Measurements from ENCODE around the gene TMEM232.

The TMEM232 gene

DNA sequence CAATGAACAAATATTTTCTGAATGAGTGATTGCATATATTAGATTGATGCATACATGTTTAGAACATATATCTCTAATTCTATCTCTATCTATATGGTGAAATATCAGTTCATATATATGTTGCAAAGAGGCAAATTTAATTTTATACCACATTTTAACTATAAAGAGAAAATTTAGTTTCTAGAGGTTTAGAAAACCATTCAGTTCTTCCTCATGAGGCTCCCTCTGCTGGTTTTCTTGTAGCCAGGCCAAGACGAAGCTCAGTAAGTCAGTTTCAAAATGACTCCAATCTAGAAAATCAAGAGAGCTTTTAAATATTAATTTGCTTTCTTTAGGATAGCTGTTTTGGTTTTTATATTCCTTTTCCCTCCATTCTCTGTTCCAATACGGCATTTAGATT, 312.1 kb downstream of the TMEM232 start:
- H3K4me1 ChIP-seq (ENCODE audit: control insufficient read depth, insufficient read depth, low read length, unreplicated experiment): peaks cover 6% of the 10 kb centered on the region

DNA sequence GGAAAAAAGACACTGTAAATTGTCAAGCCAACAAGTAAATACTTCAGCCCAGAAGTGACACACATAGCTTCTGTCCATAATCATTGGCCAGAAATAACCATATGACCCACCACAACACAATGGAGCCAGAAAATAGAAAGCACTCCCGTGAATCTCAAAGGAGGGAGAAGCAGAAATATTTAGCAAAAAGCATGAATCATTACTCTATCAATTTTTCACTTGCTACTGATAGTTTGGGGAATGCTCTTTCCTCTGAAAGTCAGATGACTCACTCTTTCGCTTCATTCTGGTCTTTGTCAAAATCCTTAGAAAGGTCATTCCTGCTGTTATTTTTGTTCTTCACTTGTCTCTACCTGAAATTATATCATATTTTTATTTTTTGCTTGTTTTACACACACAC, 312.6 kb downstream of the TMEM232 start:
- Histone ChIP-seq H3K36me3 (ENCODE audit: insufficient read depth, low read length) (no peaks in the 10 kb centered on the region), H3K4me3 (ENCODE audit: low read depth, low read length) (no peak overlapping the region), H3K27me3 (ENCODE audit: insufficient read depth, low read length) (no peaks in the 10 kb centered on the region), H3K27ac (ENCODE audit: low read depth, low read length) (no peak overlapping the region), H3K79me2 (ENCODE audit: control insufficient read depth, insufficient read depth, low read length, unreplicated experiment) (no peaks in the 10 kb centered on the region), H3K4me1 (ENCODE audit: control insufficient read depth, insufficient read depth, low read length, unreplicated experiment) (peaks cover 6% of the 10 kb centered on the region), H2AFZ (ENCODE audit: low read length, unreplicated experiment) (no peak overlapping the region)

More for the DNA sequence above, 312.1 kb downstream of the TMEM232 start:
- H3K27ac ChIP-seq (ENCODE audit: low read depth, low read length): no peak overlapping the region
- H3K27me3 ChIP-seq (ENCODE audit: insufficient read depth, low read length): no peaks in the 10 kb centered on the region
- no peaks in the 10 kb centered on the region for H3K79me2 ChIP-seq (ENCODE audit: control insufficient read depth, insufficient read depth, low read length, unreplicated experiment)
- H3K36me3 ChIP-seq (ENCODE audit: insufficient read depth, low read length): no peaks in the 10 kb centered on the region
- H3K4me3 ChIP-seq (ENCODE audit: low read depth, low read length): no peak overlapping the region
- H2AFZ ChIP-seq (ENCODE audit: low read length, unreplicated experiment): peak overlapping the region; percentile 40

DNA sequence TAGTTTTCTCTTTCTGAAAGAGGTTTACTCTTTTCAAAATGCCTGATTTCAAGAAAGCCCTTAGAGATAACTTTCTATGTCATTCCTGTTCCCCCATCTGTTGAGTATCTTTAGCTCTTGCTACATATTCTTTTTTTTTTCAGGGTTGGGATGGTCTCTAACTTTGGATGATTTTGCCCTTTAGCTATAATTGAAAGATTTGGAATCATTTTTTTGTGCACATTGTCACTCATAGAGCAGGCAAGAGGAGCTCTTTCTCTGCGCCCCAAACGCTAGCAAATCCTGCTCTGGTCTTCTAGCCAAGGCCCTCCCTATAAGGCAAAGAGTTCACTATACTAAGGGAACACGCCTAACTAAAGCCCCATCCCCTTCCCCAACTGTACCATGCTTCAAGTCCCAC, 316.9 kb downstream of the TMEM232 start:
- Histone ChIP-seq H3K79me2 (ENCODE audit: control insufficient read depth, insufficient read depth, low read length, unreplicated experiment) (no peaks in the 10 kb centered on the region), H3K4me1 (ENCODE audit: control insufficient read depth, insufficient read depth, low read length, unreplicated experiment) (peaks cover 6% of the 10 kb centered on the region), H2AFZ (ENCODE audit: low read length, unreplicated experiment) (no peak overlapping the region), H3K4me3 (ENCODE audit: low read depth, low read length) (no peak overlapping the region), H3K36me3 (ENCODE audit: insufficient read depth, low read length) (no peaks in the 10 kb centered on the region), H3K27ac (ENCODE audit: low read depth, low read length) (no peak overlapping the region), H3K27me3 (ENCODE audit: insufficient read depth, low read length) (no peaks in the 10 kb centered on the region)

DNA sequence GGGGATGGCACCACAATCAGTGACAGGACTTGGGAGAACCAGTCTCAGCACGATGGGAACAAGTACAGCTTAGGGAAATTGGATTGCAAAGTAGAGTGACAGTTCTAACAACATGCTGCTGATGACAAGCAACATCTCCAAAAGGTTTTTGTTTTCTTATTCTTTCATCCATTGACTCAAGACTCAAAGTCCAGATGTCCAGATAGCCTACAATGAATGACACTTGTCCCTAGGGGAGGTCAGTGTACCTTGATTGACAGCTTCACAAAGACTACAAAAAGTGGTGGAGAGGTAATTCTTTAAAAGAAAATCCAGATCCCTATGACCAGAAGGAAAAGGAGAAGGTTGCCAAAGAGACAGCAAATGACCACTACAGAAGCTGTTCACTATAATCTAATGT, 323.9 kb downstream of the TMEM232 start:
- H3K79me2 ChIP-seq (ENCODE audit: control insufficient read depth, insufficient read depth, low read length, unreplicated experiment): no peaks in the 10 kb centered on the region
- H3K27ac ChIP-seq (ENCODE audit: low read depth, low read length): no peak overlapping the region
- no peak overlapping the region for H2AFZ ChIP-seq (ENCODE audit: low read length, unreplicated experiment)
- no peak overlapping the region for H3K4me3 ChIP-seq (ENCODE audit: low read depth, low read length)
- no peaks in the 10 kb centered on the region for H3K36me3 ChIP-seq (ENCODE audit: insufficient read depth, low read length)
- H3K4me1 ChIP-seq (ENCODE audit: control insufficient read depth, insufficient read depth, low read length, unreplicated experiment): no peaks in the 10 kb centered on the region
- no peaks in the 10 kb centered on the region for H3K27me3 ChIP-seq (ENCODE audit: insufficient read depth, low read length)

DNA sequence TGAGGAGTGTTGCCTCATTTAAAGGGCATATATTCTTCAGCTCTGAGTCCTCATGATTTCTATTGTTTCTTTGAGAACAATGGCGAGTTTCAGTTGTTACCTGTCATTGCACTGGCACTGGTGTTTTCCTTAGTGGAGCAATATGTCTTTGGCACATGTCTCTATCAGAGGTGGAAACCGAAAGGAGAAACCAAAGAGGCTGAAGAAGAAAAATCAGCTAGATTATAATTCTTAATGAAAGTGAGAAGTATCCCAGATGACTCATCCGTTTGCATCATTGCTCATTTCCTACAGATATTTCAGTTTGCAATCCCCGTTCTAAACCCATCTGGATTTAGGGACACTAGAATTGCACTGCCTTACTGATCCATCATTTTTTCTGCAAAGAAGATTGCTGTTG, 324.6 kb downstream of the TMEM232 start:
- Histone ChIP-seq H3K27ac (ENCODE audit: low read depth, low read length) (no peak overlapping the region), H3K79me2 (ENCODE audit: control insufficient read depth, insufficient read depth, low read length, unreplicated experiment) (no peaks in the 10 kb centered on the region), H3K36me3 (ENCODE audit: insufficient read depth, low read length) (no peaks in the 10 kb centered on the region), H3K4me3 (ENCODE audit: low read depth, low read length) (no peak overlapping the region), H2AFZ (ENCODE audit: low read length, unreplicated experiment) (no peak overlapping the region), H3K27me3 (ENCODE audit: insufficient read depth, low read length) (no peaks in the 10 kb centered on the region), H3K4me1 (ENCODE audit: control insufficient read depth, insufficient read depth, low read length, unreplicated experiment) (no peaks in the 10 kb centered on the region)

- Histone ChIP-seq H3K4me3 (ENCODE audit: low read depth, low read length) (no peak overlapping the region), H3K27me3 (ENCODE audit: insufficient read depth, low read length) (no peaks in the 10 kb centered on the region), H3K27ac (ENCODE audit: low read depth, low read length) (no peak overlapping the region), H3K36me3 (ENCODE audit: insufficient read depth, low read length) (no peaks in the 10 kb centered on the region), H3K79me2 (ENCODE audit: control insufficient read depth, insufficient read depth, low read length, unreplicated experiment) (no peaks in the 10 kb centered on the region), H2AFZ (ENCODE audit: low read length, unreplicated experiment) (no peak overlapping the region), H3K4me1 (ENCODE audit: control insufficient read depth, insufficient read depth, low read length, unreplicated experiment) (no peaks in the 10 kb centered on the region)
Observed at GRCh38 chr5:110398951-110399350, 327.5 kb downstream of the TMEM232 start.

DNA sequence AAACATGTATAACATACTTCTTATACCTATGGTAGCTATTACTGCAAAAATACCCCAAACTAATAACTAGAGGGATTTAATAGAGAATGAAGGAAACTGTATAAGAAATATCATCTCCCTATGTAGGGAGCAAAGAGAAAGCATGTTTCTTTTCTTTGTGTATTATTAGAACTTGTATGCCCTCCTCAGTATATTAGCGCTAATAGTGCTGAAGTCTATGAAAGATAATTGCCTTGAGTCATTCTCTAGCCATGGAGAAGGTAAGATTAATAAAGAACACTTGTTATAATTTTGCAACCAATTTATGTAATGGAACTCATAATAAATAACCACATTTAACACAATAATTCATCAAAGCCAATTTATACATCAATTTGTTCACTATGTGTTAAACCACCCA, 329.2 kb downstream of the TMEM232 start:
- no peaks in the 10 kb centered on the region for H3K79me2 ChIP-seq (ENCODE audit: control insufficient read depth, insufficient read depth, low read length, unreplicated experiment)

GRCh38 chr5:110386782-110387181, 339.7 kb downstream of the TMEM232 start:
- Histone ChIP-seq H2AFZ (ENCODE audit: low read length, unreplicated experiment) (peak overlapping the region; percentile 28), H3K79me2 (ENCODE audit: control insufficient read depth, insufficient read depth, low read length, unreplicated experiment) (no peaks in the 10 kb centered on the region), H3K27ac (ENCODE audit: low read depth, low read length) (0 out of 2 replicates have a peak overlapping the region, but pooled peaks have one; percentile 27), H3K4me1 (ENCODE audit: control insufficient read depth, insufficient read depth, low read length, unreplicated experiment) (peaks cover 16% of the 10 kb centered on the region), H3K4me3 (ENCODE audit: low read depth, low read length) (no peak overlapping the region), H3K36me3 (ENCODE audit: insufficient read depth, low read length) (no peaks in the 10 kb centered on the region), H3K27me3 (ENCODE audit: insufficient read depth, low read length) (no peaks in the 10 kb centered on the region)

More for the DNA sequence above, 329.2 kb downstream of the TMEM232 start:
- H3K36me3 ChIP-seq (ENCODE audit: insufficient read depth, low read length): no peaks in the 10 kb centered on the region
- H3K27me3 ChIP-seq (ENCODE audit: insufficient read depth, low read length): no peaks in the 10 kb centered on the region
- H3K4me1 ChIP-seq (ENCODE audit: control insufficient read depth, insufficient read depth, low read length, unreplicated experiment): no peaks in the 10 kb centered on the region
- no peak overlapping the region for H3K4me3 ChIP-seq (ENCODE audit: low read depth, low read length)
- H3K27ac ChIP-seq (ENCODE audit: low read depth, low read length): no peak overlapping the region
- no peak overlapping the region for H2AFZ ChIP-seq (ENCODE audit: low read length, unreplicated experiment)

DNA sequence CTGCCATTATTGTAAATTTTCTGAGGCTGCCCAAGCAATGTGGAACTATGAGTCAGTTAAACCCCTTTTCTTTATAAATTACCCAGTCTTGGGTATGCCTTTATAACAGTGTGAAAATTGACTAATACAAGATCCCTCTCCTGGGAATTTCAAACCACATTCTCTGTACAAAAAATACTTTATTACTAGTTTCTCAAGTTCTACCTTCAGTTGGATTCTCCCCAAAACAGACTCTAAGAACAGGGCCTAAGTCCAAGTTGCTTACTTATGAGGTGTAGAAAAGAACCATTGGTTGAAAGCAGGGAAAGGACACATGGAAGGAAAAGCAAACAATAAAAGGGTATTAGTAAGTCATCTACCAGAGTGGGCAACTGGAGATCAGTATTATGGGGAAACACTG, 343.2 kb downstream of the TMEM232 start:
- H3K4me1 ChIP-seq (ENCODE audit: control insufficient read depth, insufficient read depth, low read length, unreplicated experiment): peaks cover 19% of the 10 kb centered on the region
- no peaks in the 10 kb centered on the region for H3K79me2 ChIP-seq (ENCODE audit: control insufficient read depth, insufficient read depth, low read length, unreplicated experiment)
- H3K36me3 ChIP-seq (ENCODE audit: insufficient read depth, low read length): no peaks in the 10 kb centered on the region
- no peak overlapping the region for H3K27ac ChIP-seq (ENCODE audit: low read depth, low read length)
- no peaks in the 10 kb centered on the region for H3K27me3 ChIP-seq (ENCODE audit: insufficient read depth, low read length)
- H3K4me3 ChIP-seq (ENCODE audit: low read depth, low read length): no peak overlapping the region
- no peak overlapping the region for H2AFZ ChIP-seq (ENCODE audit: low read length, unreplicated experiment)

DNA sequence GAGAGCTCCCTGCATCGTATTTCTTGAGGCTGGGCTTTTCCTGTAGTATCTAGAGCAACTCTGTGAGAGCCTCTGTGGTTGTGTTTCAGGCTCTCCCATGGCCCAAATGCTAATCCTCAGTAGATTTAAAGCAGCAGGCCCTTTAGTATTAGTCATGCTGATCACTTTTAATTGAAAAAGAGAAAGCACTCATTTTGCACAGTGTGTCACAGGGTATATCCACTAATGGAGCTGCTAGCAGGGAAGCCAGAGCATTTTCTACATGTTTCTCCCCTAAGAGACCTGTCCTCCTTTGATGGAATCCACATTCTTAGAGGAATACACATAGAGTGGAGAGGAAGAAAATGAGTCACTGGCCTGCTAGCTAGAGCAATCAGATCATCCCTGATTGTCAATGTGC, 348.5 kb downstream of the TMEM232 start:
- peak overlapping the region; percentile 66 for H3K27ac ChIP-seq (ENCODE audit: low read depth, low read length)
- no peaks in the 10 kb centered on the region for H3K27me3 ChIP-seq (ENCODE audit: insufficient read depth, low read length)
- peaks cover 29% of the 10 kb centered on the region for H3K4me1 ChIP-seq (ENCODE audit: control insufficient read depth, insufficient read depth, low read length, unreplicated experiment)
- peak overlapping the region; percentile 5 for H2AFZ ChIP-seq (ENCODE audit: low read length, unreplicated experiment)
- no peaks in the 10 kb centered on the region for H3K79me2 ChIP-seq (ENCODE audit: control insufficient read depth, insufficient read depth, low read length, unreplicated experiment)
- H3K36me3 ChIP-seq (ENCODE audit: insufficient read depth, low read length): no peaks in the 10 kb centered on the region
- 0 out of 2 replicates have a peak overlapping the region, but pooled peaks have one; percentile 5 for H3K4me3 ChIP-seq (ENCODE audit: low read depth, low read length)

GRCh38 chr5:110377361-110377760, 349.1 kb downstream of the TMEM232 start:
- Histone ChIP-seq H3K79me2 (ENCODE audit: control insufficient read depth, insufficient read depth, low read length, unreplicated experiment) (no peaks in the 10 kb centered on the region), H3K4me3 (ENCODE audit: low read depth, low read length) (0 out of 2 replicates have a peak overlapping the region, but pooled peaks have one; percentile 5), H3K4me1 (ENCODE audit: control insufficient read depth, insufficient read depth, low read length, unreplicated experiment) (peaks cover 29% of the 10 kb centered on the region), H3K27me3 (ENCODE audit: insufficient read depth, low read length) (no peaks in the 10 kb centered on the region), H2AFZ (ENCODE audit: low read length, unreplicated experiment) (no peak overlapping the region), H3K36me3 (ENCODE audit: insufficient read depth, low read length) (no peaks in the 10 kb centered on the region), H3K27ac (ENCODE audit: low read depth, low read length) (peak overlapping the region; percentile 66)

Data from ACC112 (cell line).